Endothelial cell of umbilical vein (primary cell): Measurements from ENCODE around the gene DIPK1A. TPM values are rescaled to one million over a fixed set of nuclear protein-coding genes. Genes with fewer than 3 reads are reported as not detected.

Experiments
- BruUV-seq: library from RNA; stranded (reverse); fragments of 400-500 nt; replicated peaks from 2 replicates; lab custom pipeline; 2021; lab: Mats Ljungman, UMichigan
- CTCF ChIA-PET: fragments of 300-600, 350-600 bp; sonication (Branson Sonifier 250); formaldehyde crosslinking; loops from one replicate; lab custom pipeline; 2021; ENCODE audit warnings: antibody characterized with exemption, inconsistent platforms; lab: Charles Lee
- POLR2A ChIA-PET: fragments of 300-600, 350-600 bp; sonication (Branson Sonifier 250); formaldehyde crosslinking; loops from one replicate; lab custom pipeline; 2021; ENCODE audit warnings: antibody characterized with exemption, inconsistent platforms; lab: Charles Lee
- DNase-seq: peaks from one replicate; pipeline ENCODE4 v3.0.0-alpha.2; 2011; ENCODE audit warnings: low read depth, low spot score
- FAIRE-seq: peaks from 2 replicates; lab custom pipeline; 2011; peaks lifted over from hg19 to GRCh38; lab: Jason Lieb, UNC
- H2AFZ ChIP-seq: 2 replicates; pipeline ENCODE4 v1.6.0; 2012; ENCODE audit warnings: low read depth, low read length, control low read depth, inconsistent platforms
- H3K27ac ChIP-seq: 2 replicates; pipeline ENCODE4 v1.5.1; 2011; ENCODE audit warnings: low read depth, mild to moderate bottlenecking, control low read depth, low read length, moderate library complexity; ENCODE audit not compliant: insufficient read depth
- H3K27me3 ChIP-seq, 2 experiments: 2 replicates each; pipeline versions ENCODE4 v1.6.0 to v1.6.1; 2011; ENCODE audit warnings: low read length in 2 of 2, mixed read lengths in 1 of 2; ENCODE audit not compliant: control insufficient read depth in 2 of 2, insufficient read depth in 2 of 2
- H3K36me3 ChIP-seq, 2 experiments: 2 replicates in 1 of 2; 3 replicates in 1 of 2; pipeline ENCODE4 v1.5.1; 2011; ENCODE audit warnings: low read length in 2 of 2, mild to moderate bottlenecking in 1 of 2, moderate library complexity in 1 of 2; ENCODE audit not compliant: control insufficient read depth in 2 of 2, insufficient read depth in 2 of 2; ENCODE audit errors: extremely low read depth in 1 of 2
- H3K4me1 ChIP-seq: 3 replicates; pipeline ENCODE4 v1.5.1; 2011; ENCODE audit warnings: mild to moderate bottlenecking, low read length; ENCODE audit not compliant: control insufficient read depth, insufficient read depth; ENCODE audit errors: extremely low read depth
- H3K4me2 ChIP-seq: 2 replicates; pipeline ENCODE4 v1.6.1; 2011; ENCODE audit warnings: low read length, control low read depth, mixed read lengths; ENCODE audit not compliant: insufficient read depth
- H3K4me3 ChIP-seq, 3 experiments: fragments of 200-600 bp in 1 of 3; sonication (generic), shearing (Covaris generic) in 1 of 3; replicated peaks in 1 of 3; 2 replicates each; pipeline ENCODE4 v1.5.1; 2011 to 2016; ENCODE audit warnings: control low read depth in 3 of 3, low read length in 3 of 3, mild to moderate bottlenecking in 2 of 3, inconsistent platforms in 1 of 3, low read depth in 1 of 3, moderate library complexity in 1 of 3; ENCODE audit not compliant: insufficient read depth in 1 of 3
- H3K79me2 ChIP-seq: 2 replicates; pipeline ENCODE4 v1.6.0; 2012; ENCODE audit warnings: low read length, inconsistent platforms; ENCODE audit not compliant: control insufficient read depth, insufficient read depth
- H3K9ac ChIP-seq: replicated peaks from 2 replicates; pipeline ENCODE3; 2011; ENCODE audit warnings: low read length, control low read depth; ENCODE audit not compliant: insufficient read depth; ENCODE audit errors: extremely low read depth
- H3K9me1 ChIP-seq: replicated peaks from 3 replicates; pipeline ENCODE4 v1.6.0; 2011; ENCODE audit warnings: mild to moderate bottlenecking, low read length; ENCODE audit not compliant: control insufficient read depth, insufficient read depth; ENCODE audit errors: extremely low read depth
- H3K9me3 ChIP-seq: replicated peaks from 2 replicates; pipeline ENCODE4 v1.5.1; 2012; ENCODE audit warnings: low read length, inconsistent platforms; ENCODE audit not compliant: control insufficient read depth, insufficient read depth
- H4K20me1 ChIP-seq: replicated peaks from 2 replicates; pipeline ENCODE3; 2011; ENCODE audit warnings: mild to moderate bottlenecking, low read length; ENCODE audit not compliant: control insufficient read depth, insufficient read depth; ENCODE audit errors: extremely low read depth
- CTCF ChIP-seq, 2 donors: IDR thresholded peaks; 1 replicate in 1 of 2; 2 replicates in 1 of 2; pipeline ENCODE4 v1.5.1; 2011; ENCODE audit warnings: low read length in 2 of 2, mild to moderate bottlenecking in 2 of 2, moderate library complexity in 2 of 2, control low read depth in 1 of 2, inconsistent platforms in 1 of 2, low read depth in 1 of 2; ENCODE audit not compliant: insufficient read depth in 1 of 2; ENCODE audit errors: extremely low read depth in 1 of 2
- EZH2 ChIP-seq: IDR thresholded peaks from 2 replicates; pipeline ENCODE4 v1.6.1; 2012; ENCODE audit warnings: borderline replicate concordance, low read depth, mild to moderate bottlenecking, moderate library complexity, low read length, inconsistent platforms; ENCODE audit not compliant: severe bottlenecking
- FOS ChIP-seq: IDR thresholded peaks from 2 replicates; pipeline ENCODE4 v1.6.1; 2011; ENCODE audit warnings: mild to moderate bottlenecking, low read length, moderate library complexity, borderline replicate concordance; ENCODE audit not compliant: insufficient read depth
- GATA2 ChIP-seq: IDR thresholded peaks from 2 replicates; pipeline ENCODE4 v1.7.0; 2011; ENCODE audit warnings: low read depth, mild to moderate bottlenecking, moderate library complexity, mixed read lengths, low read length; ENCODE audit not compliant: insufficient read length, insufficient read depth
- JUN ChIP-seq: IDR thresholded peaks from 2 replicates; pipeline ENCODE4 v1.6.1; 2011; ENCODE audit warnings: borderline replicate concordance, low read depth; ENCODE audit not compliant: insufficient read length, insufficient read depth
- MAX ChIP-seq: IDR thresholded peaks from 2 replicates; pipeline ENCODE4 v1.6.1; 2011; ENCODE audit not compliant: insufficient read depth, insufficient read length
- MYC ChIP-seq: IDR thresholded peaks from one replicate; pipeline ENCODE4 v1.6.1; 2011; ENCODE audit warnings: mild to moderate bottlenecking, low read depth, low read length
- POLR2A ChIP-seq: IDR thresholded peaks from 2 replicates; pipeline ENCODE4 v1.6.1; 2012; ENCODE audit warnings: low read depth, mild to moderate bottlenecking, control low read depth, low read length
- POLR2AphosphoS5 ChIP-seq: IDR thresholded peaks from 2 replicates; pipeline ENCODE4 v1.6.1; 2012; ENCODE audit warnings: low read depth, mild to moderate bottlenecking, control low read depth, low read length, moderate library complexity; ENCODE audit not compliant: insufficient read depth
- dilution Hi-C: fragments of 300-500 bp; cut with MboI; formaldehyde crosslinking; loops from one replicate; pipeline ENCODE4 v1.15.0; 2019; ENCODE audit warnings: low sequenced_read_pairs; ENCODE audit not compliant: extremely low pct_ligation_motif_present
- intact Hi-C: fragments of 100-400 bp; cut with micrococcal nuclease; formaldehyde crosslinking; loops from one replicate; pipeline ENCODE4 v1.10.0; 2022
- polyA plus RNA-seq, 4 experiments: library from polyadenylated mRNA; depleted of rRNA in 3 of 4; stranded (reverse) in 3 of 4; unstranded in 1 of 4; fragments of >200 nt; gene quantifications; 2 replicates each; pipeline versions ENCODE4 v1.2.1 to v1.2.3, GENCODE V29; 2011 to 2012; ENCODE audit warnings: missing spikeins in 1 of 4
- total RNA-seq: library from RNA; stranded (reverse); gene quantifications from 2 replicates; pipeline ENCODE4 v1.2.3, GENCODE V29; 2021

DIPK1A gene
- total and polyA plus RNA-seq, 2 donors (not counting 3 experiments of a cell fraction or from before 2014, with no cell fraction given): 0.25 to 0.93 TPM

GRCh38 chr1:92877792-92878191 lies 83.5 kb downstream of the DIPK1A start:
- intact Hi-C loops (no loop called here), dilution Hi-C loops (no loop called here)
- H3K4me3 ChIP-seq: no peak overlapping the region
- ChIA-PET CTCF (interaction anchor here (0.9 to 1.1 kb wide), 2 partner anchors 18 to 20 kb away, joined by 3 read pairs; no protein-coding TSS in a partner anchor), POLR2A (no interaction called here)
- H2AFZ ChIP-seq: no peak overlapping the region
- BruUV-seq: no TSS peak
- no peaks in the 10 kb centered on the region for H3K79me2 ChIP-seq
- H3K4me1 ChIP-seq: no peaks in the 10 kb centered on the region
- H3K27ac ChIP-seq: no peak overlapping the region
- H3K9me1 ChIP-seq: no peaks in the 10 kb centered on the region
- H3K27me3 ChIP-seq: peaks cover 2 to 6% of the 10 kb centered on the region in 2 experiments
- H4K20me1 ChIP-seq: no peaks in the 10 kb centered on the region
- no peak overlapping the region for H3K4me2 ChIP-seq
- H3K9ac ChIP-seq: no peak overlapping the region
- H3K9me3 ChIP-seq: no peaks in the 10 kb centered on the region
- DNase-seq (no peak), FAIRE-seq (no peak)
- no peak for TF ChIP-seq JUN
- TF ChIP-seq POLR2AphosphoS5: no peak
- TF ChIP-seq MYC: no peak
- no peak for TF ChIP-seq MAX
- no peak for TF ChIP-seq CTCF (IDR thresholded peaks at IDR 0.05; ENCODE audit: extremely low read depth in 1 of 2, insufficient read depth in 1 of 2, low read depth in 1 of 2, low read length in 2 of 2)
- TF ChIP-seq POLR2A: no peak
- no peak for TF ChIP-seq FOS
- TF ChIP-seq GATA2: no peak
- TF ChIP-seq EZH2: no peak
- H3K36me3 ChIP-seq: no peaks in the 10 kb centered on the region
